SK-N-SH (cell line): ENCODE data around the gene TLX2. TPM values are rescaled to one million over a fixed set of nuclear protein-coding genes. Genes with fewer than 3 reads are reported as not detected.

Experiments used
- CTCF ChIA-PET: fragments of 300-600, 350-600 bp; formaldehyde crosslinking; extraction: SDS; loops from one replicate; lab custom pipeline; 2021; lab: Yijun Ruan, JAX
- POLR2A ChIA-PET: fragments of 350-600 bp; sonication (Branson Sonifier 250); formaldehyde crosslinking; extraction: SDS; loops from one replicate; lab custom pipeline; 2020; ENCODE audit warnings: antibody characterized with exemption, inconsistent platforms; lab: Yijun Ruan, JAX
- DNase-seq: peaks from one replicate; pipeline ENCODE4 v3.0.0; 2012
- H2AFZ ChIP-seq: fragments of 200-600 bp; sonication (generic); 2 replicates; pipeline ENCODE4 v1.8.1; 2016; ENCODE audit warnings: antibody characterized with exemption, mild to moderate bottlenecking, low read depth
- H3F3A ChIP-seq: fragments of 200-600 bp; sonication (generic); replicated peaks from 2 replicates; pipeline ENCODE3; 2016; ENCODE audit warnings: antibody characterized with exemption, mild to moderate bottlenecking; ENCODE audit not compliant: insufficient read depth
- H3K27ac ChIP-seq, 2 experiments: fragments of 200-500 bp in 1 of 2; fragments of 200-600 bp in 1 of 2; sonication (Bioruptor generic) in 1 of 2; sonication (generic), shearing (Covaris generic) in 1 of 2; 2 replicates each; pipeline versions ENCODE4 v1.5.1 to v1.6.1; 2014 to 2016; ENCODE audit warnings: low read depth in 2 of 2, inconsistent platforms in 1 of 2, low read length in 1 of 2, mild to moderate bottlenecking in 1 of 2, mixed read lengths in 1 of 2
- H3K27me3 ChIP-seq: fragments of 200-600 bp; sonication (generic), shearing (Covaris generic); 2 replicates; pipeline ENCODE4 v1.6.1; 2016; ENCODE audit warnings: mixed run types; ENCODE audit not compliant: insufficient read depth
- H3K36me3 ChIP-seq, 2 experiments: fragments of 200-500 bp in 1 of 2; fragments of 200-600 bp in 1 of 2; sonication (Bioruptor generic) in 1 of 2; sonication (generic) in 1 of 2; replicated peaks in 1 of 2; 2 replicates each; pipeline versions ENCODE3 to v1.5.1; 2014 to 2016; ENCODE audit warnings: low read length in 1 of 2, mild to moderate bottlenecking in 1 of 2; ENCODE audit not compliant: insufficient read depth in 2 of 2, control insufficient read depth in 1 of 2
- H3K4me1 ChIP-seq, 2 experiments: fragments of 200-500 bp in 1 of 2; fragments of 200-600 bp in 1 of 2; sonication (Bioruptor generic) in 1 of 2; sonication (generic), shearing (Covaris generic) in 1 of 2; 2 replicates each; pipeline versions ENCODE4 v1.5.1 to v1.6.1; 2014 to 2016; ENCODE audit warnings: low read depth in 1 of 2, low read length in 1 of 2, mixed run types in 1 of 2; ENCODE audit not compliant: insufficient read depth in 2 of 2, control insufficient read depth in 1 of 2
- H3K4me2 ChIP-seq: fragments of 200-600 bp; sonication (generic), shearing (Covaris generic); 2 replicates; pipeline ENCODE4 v1.6.1; 2017; ENCODE audit warnings: mixed run types
- H3K4me3 ChIP-seq, 2 experiments: fragments of 200-500 bp in 1 of 2; fragments of 200-600 bp in 1 of 2; sonication (Bioruptor generic) in 1 of 2; sonication (generic), shearing (Covaris generic) in 1 of 2; 2 replicates each; pipeline versions ENCODE4 v1.5.1 to v1.8.1; 2014 to 2016; ENCODE audit warnings: low read depth in 2 of 2, inconsistent platforms in 1 of 2, low read length in 1 of 2, mild to moderate bottlenecking in 1 of 2, mixed read lengths in 1 of 2, moderate library complexity in 1 of 2
- H3K79me2 ChIP-seq: fragments of 200-600 bp; sonication (generic); 2 replicates; pipeline ENCODE4 v1.8.1; 2017; ENCODE audit warnings: mild to moderate bottlenecking; ENCODE audit not compliant: insufficient read depth
- H3K9ac ChIP-seq: fragments of 200-600 bp; sonication (generic); 2 replicates; pipeline ENCODE4 v1.6.1; 2017; ENCODE audit warnings: mixed run types
- H3K9me2 ChIP-seq: fragments of 200-600 bp; sonication (generic); 2 replicates; pipeline ENCODE4 v1.6.1; 2017; ENCODE audit warnings: mixed run types
- H3K9me3 ChIP-seq: fragments of 200-600 bp; sonication (generic); 2 replicates; pipeline ENCODE4 v1.6.1; 2017; ENCODE audit warnings: mixed run types, mild to moderate bottlenecking, moderate library complexity
- H4K20me1 ChIP-seq: fragments of 200-600 bp; sonication (generic); 2 replicates; pipeline ENCODE4 v1.6.1; 2017; ENCODE audit warnings: mild to moderate bottlenecking, mixed run types; ENCODE audit not compliant: insufficient read depth
- CHD2 ChIP-seq: fragments of 150-350 bp; IDR thresholded peaks from 2 replicates; pipeline ENCODE4 v1.6.1; 2018; ENCODE audit warnings: low read length; ENCODE audit not compliant: partially characterized antibody
- CTCF ChIP-seq: fragments of 200-600 bp; sonication (generic); IDR thresholded peaks from 2 replicates; pipeline ENCODE4 v1.6.1; 2017; ENCODE audit warnings: antibody characterized with exemption, mild to moderate bottlenecking, moderate library complexity
- ELF1 ChIP-seq: IDR thresholded peaks from 2 replicates; pipeline ENCODE4 v1.4.0; 2012
- GATA2 ChIP-seq: sonication (generic); formaldehyde crosslinking; IDR thresholded peaks from 2 replicates; pipeline ENCODE4 v1.5.0; 2020; ENCODE audit warnings: mild to moderate bottlenecking, missing genetic modification reagents
- JUND ChIP-seq: IDR thresholded peaks from 2 replicates; pipeline ENCODE4 v1.4.0; 2012
- MEF2A ChIP-seq: IDR thresholded peaks from 2 replicates; pipeline ENCODE4 v1.4.0; 2012; ENCODE audit warnings: low read depth, borderline replicate concordance
- MXI1 ChIP-seq: IDR thresholded peaks from 2 replicates; pipeline ENCODE4 v1.6.1; 2012; ENCODE audit warnings: mild to moderate bottlenecking, low read depth, low read length, improper control_type of control experiment
- NRF1 ChIP-seq: IDR thresholded peaks from 2 replicates; pipeline ENCODE4 v1.6.1; 2012; ENCODE audit warnings: low read depth, mild to moderate bottlenecking, low read length
- PBX3 ChIP-seq: IDR thresholded peaks from 2 replicates; pipeline ENCODE4; 2012
- POLR2AphosphoS5 ChIP-seq: IDR thresholded peaks from 2 replicates; pipeline ENCODE4 v1.6.1; 2012; ENCODE audit warnings: low read depth, low read length
- RCOR1 ChIP-seq: fragments of 150-350 bp; IDR thresholded peaks from 2 replicates; pipeline ENCODE4 v1.6.1; 2017; ENCODE audit warnings: antibody characterized with exemption, low read length
- REST ChIP-seq: IDR thresholded peaks from 2 replicates; pipeline ENCODE4 v1.6.1; 2012; ENCODE audit warnings: mild to moderate bottlenecking, low read depth, low read length, moderate library complexity
- RFX5 ChIP-seq: IDR thresholded peaks from 2 replicates; pipeline ENCODE4 v1.6.1; 2012; ENCODE audit warnings: mild to moderate bottlenecking, improper control_type of control experiment, low read length
- RXRA ChIP-seq: IDR thresholded peaks from 2 replicates; pipeline ENCODE4 v1.4.0; 2012; ENCODE audit warnings: low read depth, mild to moderate bottlenecking, borderline replicate concordance
- SIN3A ChIP-seq: IDR thresholded peaks from 2 replicates; pipeline ENCODE4 v1.6.1; 2012; ENCODE audit warnings: low read depth, mild to moderate bottlenecking, low read length, moderate library complexity, borderline replicate concordance
- WGBS: methylation state at CpG from one replicate; pipeline ENCODE4 v1.1.6; 2017; ENCODE audit warnings: low lambda C conversion rate; 5-methylcytosine and 5-hydroxymethylcytosine counted together
- polyA plus RNA-seq, 3 experiments: library from polyadenylated mRNA; depleted of rRNA; stranded (reverse); fragments of >200 nt; gene quantifications; 2 replicates each; pipeline ENCODE4 v1.2.3, GENCODE V29; 2012
- TF ChIP-seq, protein P1 (sequence below): IDR thresholded peaks from 2 replicates; pipeline ENCODE4 v1.4.0; 2012; ENCODE audit warnings: low read depth, borderline replicate concordance
- TF ChIP-seq, protein P2 (sequence below): IDR thresholded peaks from 2 replicates; pipeline ENCODE4 v1.4.0; 2012; ENCODE audit warnings: low read depth, borderline replicate concordance

TLX2 gene
- polyA plus RNA-seq, 1 of the 3 experiments (the other 2 are of a cell fraction) = 24.5 TPM

- Histone ChIP-seq H3K36me3 (peaks cover 22 to 31% of the 10 kb centered on the region in 2 experiments), H3K4me2 (no peak overlapping the region), H3K9me2 (no peaks in the 10 kb centered on the region), H2AFZ (no peak overlapping the region), H4K20me1 (no peaks in the 10 kb centered on the region), H3K79me2 (peaks cover 43% of the 10 kb centered on the region), H3K9ac (no peak overlapping the region), H3K4me3 (no peak overlapping the region), H3K27ac (no peak overlapping the region), H3F3A (peaks cover 2% of the 10 kb centered on the region), H3K9me3 (no peaks in the 10 kb centered on the region), H3K4me1 (peaks cover 13 to 23% of the 10 kb centered on the region in 2 experiments), H3K27me3 (no peaks in the 10 kb centered on the region)
- TF ChIP-seq POLR2AphosphoS5 (no peak), CHD2 (no peak), RXRA (no peak), ELF1 (no peak), MXI1 (no peak), MEF2A (no peak), PBX3 (no peak), GATA2 (CRISPR knock-in tag) (no peak), JUND (no peak)
- ChIA-PET CTCF (interaction anchor here (1.0 to 1.8 kb wide), 4 partner anchors 12 to 44 kb away, joined by 3 to 7 read pairs (median 5); partner anchors contain the start of genes CCDC142, PCGF1, TLX2 and TTC31), POLR2A (interaction anchor here (0.7 to 1.3 kb wide), 4 partner anchors 9 to 18 kb away, joined by 3 to 5 read pairs (median 3); partner anchors contain the start of gene TLX2)
- 97% methylated on average over 11 of the region's 11 CpGs for WGBS
- no peak for DNase-seq
These were observed 12.5 kb downstream of the TLX2 start for GRCh38 chr2:74526649-74527230.

DNA sequence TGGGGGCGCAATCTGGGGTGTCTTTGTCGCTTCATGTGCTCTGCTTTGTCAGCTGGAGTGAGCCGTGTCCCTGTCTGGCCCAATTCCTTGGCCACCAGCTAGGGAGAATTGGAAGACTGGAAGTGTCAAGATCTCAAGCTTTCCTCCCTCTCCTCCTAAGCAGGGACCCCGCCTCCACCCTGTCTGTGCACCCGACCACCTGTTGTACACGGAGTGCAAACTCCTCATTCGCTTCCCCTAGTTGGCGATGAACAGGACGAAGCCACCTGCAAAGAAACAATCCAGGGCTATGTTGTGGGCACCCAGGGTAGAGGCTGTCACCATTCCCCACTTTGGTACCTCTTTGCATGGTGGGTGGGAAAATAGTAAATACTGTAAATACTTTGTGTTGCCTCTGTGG is 13.5 kb downstream of the TLX2 start:
- CTCF ChIA-PET = interaction anchor here (1.6 to 6.3 kb wide), 2 partner anchors 19 to 44 kb away, joined by 9 to 80 read pairs; partner anchors contain the start of genes CCDC142, PCGF1 and TTC31
- H3K4me3 ChIP-seq = no peak overlapping the region
- H3K4me2 ChIP-seq = peak overlapping the region; percentile 90; the same call in 1 of the 2 replicates
- no peak for DNase-seq
- H3K36me3 ChIP-seq = peaks cover 25 to 38% of the 10 kb centered on the region in 2 experiments
- H3K4me1 ChIP-seq = peaks cover 13 to 24% of the 10 kb centered on the region in 2 experiments
- H3K27me3 ChIP-seq = no peaks in the 10 kb centered on the region
- H2AFZ ChIP-seq = no peak overlapping the region
- H4K20me1 ChIP-seq = no peaks in the 10 kb centered on the region
- peaks cover 45% of the 10 kb centered on the region for H3K79me2 ChIP-seq
- no peak overlapping the region for H3K9ac ChIP-seq
- no peak overlapping the region for H3K27ac ChIP-seq
- no peaks in the 10 kb centered on the region for H3K9me3 ChIP-seq
- 97% methylated on average over 9 of the region's 9 CpGs for WGBS
- no peaks in the 10 kb centered on the region for H3K9me2 ChIP-seq
- POLR2A ChIA-PET = interaction anchor here (2.5 kb wide), 1 partner anchor 27 kb away, joined by 10 read pairs; no protein-coding TSS in a partner anchor
- peaks cover 11% of the 10 kb centered on the region for H3F3A ChIP-seq
- TF ChIP-seq SIN3A (no peak), NRF1 (no peak), MEF2A (no peak), RCOR1 (no peak), REST (no peak), CTCF (no peak), RFX5 (no peak)
- TF ChIP-seq, protein P1, sequence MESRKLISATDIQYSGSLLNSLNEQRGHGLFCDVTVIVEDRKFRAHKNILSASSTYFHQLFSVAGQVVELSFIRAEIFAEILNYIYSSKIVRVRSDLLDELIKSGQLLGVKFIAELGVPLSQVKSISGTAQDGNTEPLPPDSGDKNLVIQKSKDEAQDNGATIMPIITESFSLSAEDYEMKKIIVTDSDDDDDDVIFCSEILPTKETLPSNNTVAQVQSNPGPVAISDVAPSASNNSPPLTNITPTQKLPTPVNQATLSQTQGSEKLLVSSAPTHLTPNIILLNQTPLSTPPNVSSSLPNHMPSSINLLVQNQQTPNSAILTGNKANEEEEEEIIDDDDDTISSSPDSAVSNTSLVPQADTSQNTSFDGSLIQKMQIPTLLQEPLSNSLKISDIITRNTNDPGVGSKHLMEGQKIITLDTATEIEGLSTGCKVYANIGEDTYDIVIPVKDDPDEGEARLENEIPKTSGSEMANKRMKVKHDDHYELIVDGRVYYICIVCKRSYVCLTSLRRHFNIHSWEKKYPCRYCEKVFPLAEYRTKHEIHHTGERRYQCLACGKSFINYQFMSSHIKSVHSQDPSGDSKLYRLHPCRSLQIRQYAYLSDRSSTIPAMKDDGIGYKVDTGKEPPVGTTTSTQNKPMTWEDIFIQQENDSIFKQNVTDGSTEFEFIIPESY = no peak
- TF ChIP-seq, protein P2, sequence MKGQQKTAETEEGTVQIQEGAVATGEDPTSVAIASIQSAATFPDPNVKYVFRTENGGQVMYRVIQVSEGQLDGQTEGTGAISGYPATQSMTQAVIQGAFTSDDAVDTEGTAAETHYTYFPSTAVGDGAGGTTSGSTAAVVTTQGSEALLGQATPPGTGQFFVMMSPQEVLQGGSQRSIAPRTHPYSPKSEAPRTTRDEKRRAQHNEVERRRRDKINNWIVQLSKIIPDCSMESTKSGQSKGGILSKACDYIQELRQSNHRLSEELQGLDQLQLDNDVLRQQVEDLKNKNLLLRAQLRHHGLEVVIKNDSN = no peak
